ENCODE data around the gene SRD5A1.
A peak's percentile ranks its signal among the peaks of the same experiment; 100 is the strongest.

SRD5A1 gene

GRCh38 chr5:6712577-6713273, 79.5 kb downstream of the SRD5A1 start:
- H3K4me3 ChIP-seq (ENCODE audit: low read depth, low read length): peak overlapping the region; percentile 79
- TF ChIP-seq CTCF (IDR thresholded peaks at IDR 0.05; ENCODE audit: borderline replicate concordance, insufficient read depth, low read depth, low read length): no peak

- H3K4me3 ChIP-seq (ENCODE audit: low read depth, low read length): peak within 1 kb of the TSS; percentile 79
- no peak for TF ChIP-seq CTCF (IDR thresholded peaks at IDR 0.05; ENCODE audit: borderline replicate concordance, insufficient read depth, low read depth, low read length)
These were observed 80.3 kb downstream of the SRD5A1 start, which contains the start of gene TENT4A for GRCh38 chr5:6713274-6714225. TSS of gene TENT4A (plus strand) at chr5:6713432. CDS start at chr5:6713984, 552 bp downstream.

GRCh38 chr5:6714226-6715041, 81.2 kb downstream of the SRD5A1 start:
- peak overlapping the region; percentile 60 for H3K4me3 ChIP-seq (ENCODE audit: low read depth, low read length)
- TF ChIP-seq CTCF (IDR thresholded peaks at IDR 0.05; ENCODE audit: borderline replicate concordance, insufficient read depth, low read depth, low read length): no peak

GRCh38 chr5:6715271-6715670, 82.0 kb downstream of the SRD5A1 start:
- H3K4me3 ChIP-seq (ENCODE audit: low read depth, low read length): peak overlapping the region; percentile 60
- TF ChIP-seq CTCF (IDR thresholded peaks at IDR 0.05; ENCODE audit: borderline replicate concordance, insufficient read depth, low read depth, low read length): no peak

- peak overlapping the region; percentile 60 for H3K4me3 ChIP-seq (ENCODE audit: low read depth, low read length)
- no peak for TF ChIP-seq CTCF (IDR thresholded peaks at IDR 0.05; ENCODE audit: borderline replicate concordance, insufficient read depth, low read depth, low read length)
These were observed 82.8 kb downstream of the SRD5A1 start for GRCh38 chr5:6715758-6716628.

- no peak for TF ChIP-seq CTCF (IDR thresholded peaks at IDR 0.05; ENCODE audit: borderline replicate concordance, insufficient read depth, low read depth, low read length)
- H3K4me3 ChIP-seq (ENCODE audit: low read depth, low read length): no peak overlapping the region
These were observed 83.4 kb downstream of the SRD5A1 start for GRCh38 chr5:6716629-6717149.
